ENCODE data around the gene KRT84. TPM values are rescaled to one million over a fixed set of nuclear protein-coding genes. Genes with fewer than 3 reads are reported as not detected.

The KRT84 gene
- total RNA-seq, 1 experiment from 2014 or later = not detected

DNA sequence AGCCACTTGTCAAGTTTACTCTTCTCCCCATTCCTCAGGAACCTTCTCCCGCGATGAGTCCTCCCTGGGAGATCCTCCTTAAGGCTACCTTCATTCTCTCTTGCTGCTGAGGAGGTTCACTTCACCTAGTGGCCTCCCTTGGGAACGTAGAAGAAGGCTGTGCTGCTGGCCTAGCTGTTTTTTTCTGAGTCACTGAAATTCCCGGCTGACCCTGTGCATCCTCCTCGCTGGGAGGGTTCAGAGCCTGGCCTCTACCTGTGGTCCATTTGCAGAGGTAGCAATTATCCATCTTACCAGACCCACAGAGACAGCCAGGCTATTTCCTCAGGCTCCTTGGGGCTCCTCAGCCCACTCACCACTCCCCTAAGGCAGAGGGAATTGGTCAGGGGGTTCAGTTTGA lies 16.1 kb upstream of the KRT84 start:
- Histone ChIP-seq H4K20me1 (ENCODE audit: insufficient read depth) (no peaks in the 10 kb centered on the region), H3K27ac (ENCODE audit: low read depth, low read length) (no peak overlapping the region), H3K79me2 (ENCODE audit: insufficient read depth, low read length) (no peaks in the 10 kb centered on the region), H3K9me2 (ENCODE audit: insufficient read depth) (no peaks in the 10 kb centered on the region), H3K4me2 (ENCODE audit: low read length) (no peak overlapping the region), H3K36me3 (ENCODE audit: control insufficient read depth in 1 of 2, insufficient read depth in 2 of 2, low read length in 2 of 2) (no peaks in the 10 kb centered on the region), H3K4me3 (replicated peaks in 1 of 2; ENCODE audit: low read depth in 1 of 2, low read length in 2 of 2) (no peak overlapping the region), H3K27me3 (ENCODE audit: insufficient read depth, low read length) (no peaks in the 10 kb centered on the region), H2AFZ (ENCODE audit: low read depth, low read length, poor library complexity, severe bottlenecking) (no peak overlapping the region), H3K4me1 (ENCODE audit: control insufficient read depth in 1 of 2, insufficient read depth in 2 of 2, low read length in 2 of 2) (no peaks in the 10 kb centered on the region), H3K9me3 (ENCODE audit: control insufficient read depth in 1 of 2, insufficient read depth in 1 of 2, low read depth in 1 of 2, low read length in 2 of 2) (no peaks in the 10 kb centered on the region), H3K9ac (ENCODE audit: low read length) (no peak overlapping the region)
- intact Hi-C loops (cut with micrococcal nuclease) = no loop called here
- 0 out of 2 replicates have a peak, but pooled peaks have one; percentile 44 for ATAC-seq
- ChIA-PET RAD21 (ENCODE audit: low non-redundant PET in 1 of 2, low total read pairs in 2 of 2, uncharacterized antibody in 2 of 2, unreplicated experiment in 2 of 2) (no interaction called here), CTCF (no interaction called here), POLR2A (interaction anchor here (1.1 kb wide), 1 partner anchor 254 kb away, joined by 6 read pairs; no protein-coding TSS in a partner anchor)
- no peak for TF ChIP-seq CBX3 (IDR thresholded peaks at IDR 0.05; ENCODE audit: low read depth)
- no peak for TF ChIP-seq EGR1 (IDR thresholded peaks at IDR 0.05; ENCODE audit: low read depth)
- TF ChIP-seq POLR2A (IDR thresholded peaks at IDR 0.05; ENCODE audit: borderline replicate concordance, extremely low read depth, insufficient read depth, insufficient read length) = no peak
- TF ChIP-seq, protein P1, sequence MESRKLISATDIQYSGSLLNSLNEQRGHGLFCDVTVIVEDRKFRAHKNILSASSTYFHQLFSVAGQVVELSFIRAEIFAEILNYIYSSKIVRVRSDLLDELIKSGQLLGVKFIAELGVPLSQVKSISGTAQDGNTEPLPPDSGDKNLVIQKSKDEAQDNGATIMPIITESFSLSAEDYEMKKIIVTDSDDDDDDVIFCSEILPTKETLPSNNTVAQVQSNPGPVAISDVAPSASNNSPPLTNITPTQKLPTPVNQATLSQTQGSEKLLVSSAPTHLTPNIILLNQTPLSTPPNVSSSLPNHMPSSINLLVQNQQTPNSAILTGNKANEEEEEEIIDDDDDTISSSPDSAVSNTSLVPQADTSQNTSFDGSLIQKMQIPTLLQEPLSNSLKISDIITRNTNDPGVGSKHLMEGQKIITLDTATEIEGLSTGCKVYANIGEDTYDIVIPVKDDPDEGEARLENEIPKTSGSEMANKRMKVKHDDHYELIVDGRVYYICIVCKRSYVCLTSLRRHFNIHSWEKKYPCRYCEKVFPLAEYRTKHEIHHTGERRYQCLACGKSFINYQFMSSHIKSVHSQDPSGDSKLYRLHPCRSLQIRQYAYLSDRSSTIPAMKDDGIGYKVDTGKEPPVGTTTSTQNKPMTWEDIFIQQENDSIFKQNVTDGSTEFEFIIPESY (IDR thresholded peaks at IDR 0.05; ENCODE audit: extremely low read depth, insufficient replicate concordance, low read length) = no peak
- TF ChIP-seq, protein P2, sequence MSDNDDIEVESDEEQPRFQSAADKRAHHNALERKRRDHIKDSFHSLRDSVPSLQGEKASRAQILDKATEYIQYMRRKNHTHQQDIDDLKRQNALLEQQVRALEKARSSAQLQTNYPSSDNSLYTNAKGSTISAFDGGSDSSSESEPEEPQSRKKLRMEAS (IDR thresholded peaks at IDR 0.05) = no peak
- TF ChIP-seq CEBPB (IDR thresholded peaks at IDR 0.05; ENCODE audit: low read depth) = no peak
- DNase-seq (ENCODE audit: low read depth, low spot score) = no peak
- BruUV-seq (replicated peaks) = no TSS peak

DNA sequence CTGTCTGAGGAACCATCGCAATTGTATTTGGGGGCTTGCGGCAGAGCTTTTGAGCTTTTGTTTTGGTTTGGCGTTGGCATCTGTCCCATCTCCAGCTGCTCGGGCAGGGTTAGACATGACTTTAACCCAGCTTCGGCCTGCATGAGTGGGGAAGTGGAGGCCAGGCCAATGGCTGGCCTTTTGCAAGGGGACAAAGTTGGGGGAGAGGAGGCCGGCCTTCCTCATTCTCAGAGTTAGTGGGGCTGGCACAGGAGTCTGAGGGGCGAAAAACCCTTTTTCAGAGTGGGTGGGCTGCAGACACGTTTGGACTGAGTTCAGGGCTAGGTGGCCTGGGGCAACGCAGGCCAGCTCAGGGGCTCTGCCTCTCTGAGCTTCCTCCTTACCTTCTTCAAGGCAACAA lies 15.5 kb upstream of the KRT84 start:
- no peak for ATAC-seq
- no TSS peak for BruUV-seq (replicated peaks)
- TF ChIP-seq EZH2 (IDR thresholded peaks at IDR 0.05) (no peak), SP1 (IDR thresholded peaks at IDR 0.05; ENCODE audit: low read depth) (no peak), JUND (IDR thresholded peaks at IDR 0.05) (no peak), SIN3A (IDR thresholded peaks at IDR 0.05; ENCODE audit: low read depth) (no peak), ZNF274 (IDR thresholded peaks at IDR 0.05; ENCODE audit: low read depth, low read length) (no peak), SRF (IDR thresholded peaks at IDR 0.05; ENCODE audit: low read depth) (no peak), CBX3 (IDR thresholded peaks at IDR 0.05; ENCODE audit: low read depth) (no peak), TCF7L2 (IDR thresholded peaks at IDR 0.05; ENCODE audit: borderline replicate concordance, extremely low read depth, insufficient read depth, insufficient read length) (no peak), FOSL1 (IDR thresholded peaks at IDR 0.05; ENCODE audit: low read depth) (no peak), RAD21 (IDR thresholded peaks at IDR 0.05; ENCODE audit: low read depth) (no peak)
- TF ChIP-seq, protein P2 (IDR thresholded peaks at IDR 0.05) = no peak
- TF ChIP-seq, protein P1 (IDR thresholded peaks at IDR 0.05; ENCODE audit: extremely low read depth, insufficient replicate concordance, low read length) = no peak

More for the DNA sequence above, 15.5 kb upstream of the KRT84 start:
- Histone ChIP-seq H3K4me3 (replicated peaks in 1 of 2; ENCODE audit: low read depth in 1 of 2, low read length in 2 of 2) (no peak overlapping the region), H3K9me3 (ENCODE audit: control insufficient read depth in 1 of 2, insufficient read depth in 1 of 2, low read depth in 1 of 2, low read length in 2 of 2) (no peaks in the 10 kb centered on the region), H2AFZ (ENCODE audit: low read depth, low read length, poor library complexity, severe bottlenecking) (no peak overlapping the region), H3K4me1 (ENCODE audit: control insufficient read depth in 1 of 2, insufficient read depth in 2 of 2, low read length in 2 of 2) (peaks cover 0 to 2% of the 10 kb centered on the region in 2 experiments; a peak in 1 of 4 replicates), H3K9me2 (ENCODE audit: insufficient read depth) (no peaks in the 10 kb centered on the region), H4K20me1 (ENCODE audit: insufficient read depth) (no peaks in the 10 kb centered on the region), H3K36me3 (ENCODE audit: control insufficient read depth in 1 of 2, insufficient read depth in 2 of 2, low read length in 2 of 2) (no peaks in the 10 kb centered on the region), H3K4me2 (ENCODE audit: low read length) (no peak overlapping the region), H3K27me3 (ENCODE audit: insufficient read depth, low read length) (no peaks in the 10 kb centered on the region), H3K27ac (ENCODE audit: low read depth, low read length) (no peak overlapping the region), H3K9ac (ENCODE audit: low read length) (no peak overlapping the region), H3K79me2 (ENCODE audit: insufficient read depth, low read length) (no peaks in the 10 kb centered on the region)
- CTCF ChIA-PET = no interaction called here
- intact Hi-C loops (cut with micrococcal nuclease) = no loop called here
- POLR2A ChIA-PET = interaction anchor here (1.1 kb wide), 1 partner anchor 254 kb away, joined by 6 read pairs; no protein-coding TSS in a partner anchor
- no peak for DNase-seq (ENCODE audit: low read depth, low spot score)
- RAD21 ChIA-PET (ENCODE audit: low non-redundant PET in 1 of 2, low total read pairs in 2 of 2, uncharacterized antibody in 2 of 2, unreplicated experiment in 2 of 2) = no interaction called here

Measured in HCT116 (cell line).